ENCODE measurements around the gene PPP1R3F.

Gene PPP1R3F

GRCh38 chrX:49257074-49257790 is 12.4 kb upstream of the PPP1R3F start:
- no peaks in the 10 kb centered on the region for H3K27me3 ChIP-seq (ENCODE audit: control insufficient read depth, insufficient read depth, low read length)
- no peak overlapping the region for H3K4me3 ChIP-seq (ENCODE audit: low read depth, low read length)

GRCh38 chrX:49257846-49258748 is 11.5 kb upstream of the PPP1R3F start:
- TF ChIP-seq CTCF (IDR thresholded peaks at IDR 0.05), result no peak

More at GRCh38 chrX:49257074-49257790, 12.4 kb upstream of the PPP1R3F start:
- Histone ChIP-seq H3K9me3 (ENCODE audit: control insufficient read depth, low read length) (no peaks in the 10 kb centered on the region), H2AFZ (no peak overlapping the region), H3K27ac (no peak overlapping the region), H3K36me3 (ENCODE audit: control insufficient read depth, insufficient read depth, low read length) (no peaks in the 10 kb centered on the region), H3K4me2 (ENCODE audit: low read length) (no peak overlapping the region), H3K9ac (no peak overlapping the region), H3K79me2 (no peaks in the 10 kb centered on the region), H3K4me1 (no peaks in the 10 kb centered on the region)
- TF ChIP-seq CTCF (IDR thresholded peaks at IDR 0.05), result no peak

GRCh38 chrX:49258749-49259124 is 10.9 kb upstream of the PPP1R3F start:
- Histone ChIP-seq H2AFZ (no peak overlapping the region), H3K27ac (no peak overlapping the region), H3K9ac (no peak overlapping the region), H3K4me3 (ENCODE audit: low read depth, low read length) (no peak overlapping the region), H3K4me1 (no peaks in the 10 kb centered on the region), H3K27me3 (ENCODE audit: control insufficient read depth, insufficient read depth, low read length) (no peaks in the 10 kb centered on the region), H3K36me3 (ENCODE audit: control insufficient read depth, insufficient read depth, low read length) (no peaks in the 10 kb centered on the region), H3K9me3 (ENCODE audit: control insufficient read depth, low read length) (no peaks in the 10 kb centered on the region), H3K4me2 (ENCODE audit: low read length) (no peak overlapping the region), H3K79me2 (no peaks in the 10 kb centered on the region)
- TF ChIP-seq CTCF (IDR thresholded peaks at IDR 0.05), result no peak

More at GRCh38 chrX:49257846-49258748, 11.5 kb upstream of the PPP1R3F start:
- Histone ChIP-seq H2AFZ (no peak overlapping the region), H3K4me2 (ENCODE audit: low read length) (no peak overlapping the region), H3K36me3 (ENCODE audit: control insufficient read depth, insufficient read depth, low read length) (no peaks in the 10 kb centered on the region), H3K79me2 (no peaks in the 10 kb centered on the region), H3K27me3 (ENCODE audit: control insufficient read depth, insufficient read depth, low read length) (no peaks in the 10 kb centered on the region), H3K4me3 (ENCODE audit: low read depth, low read length) (no peak overlapping the region), H3K9ac (no peak overlapping the region), H3K27ac (no peak overlapping the region), H3K4me1 (no peaks in the 10 kb centered on the region), H3K9me3 (ENCODE audit: control insufficient read depth, low read length) (no peaks in the 10 kb centered on the region)

GRCh38 chrX:49260221-49260985 is 9.2 kb upstream of the PPP1R3F start:
- H3K4me3 ChIP-seq (ENCODE audit: low read depth, low read length), result no peak overlapping the region
- H3K4me2 ChIP-seq (ENCODE audit: low read length), result no peak overlapping the region
- no peaks in the 10 kb centered on the region for H3K4me1 ChIP-seq
- no peaks in the 10 kb centered on the region for H3K27me3 ChIP-seq (ENCODE audit: control insufficient read depth, insufficient read depth, low read length)
- no peaks in the 10 kb centered on the region for H3K9me3 ChIP-seq (ENCODE audit: control insufficient read depth, low read length)
- no peak overlapping the region for H3K27ac ChIP-seq
- H3K9ac ChIP-seq, result no peak overlapping the region
- no peak for TF ChIP-seq CTCF (IDR thresholded peaks at IDR 0.05)
- no peaks in the 10 kb centered on the region for H3K36me3 ChIP-seq (ENCODE audit: control insufficient read depth, insufficient read depth, low read length)
- H3K79me2 ChIP-seq, result no peaks in the 10 kb centered on the region
- H2AFZ ChIP-seq, result no peak overlapping the region
